ENCODE results near the gene FSTL4. TPM values are rescaled to one million over a fixed set of nuclear protein-coding genes. Genes with fewer than 3 reads are reported as not detected.
"Not testable (repeated sequence)": the region's sequence is repeated elsewhere in the genome, so short reads cannot be mapped to it uniquely, and the experiment has no call there.

The FSTL4 gene
- total RNA-seq, 1 donor from 2014 or later = 11.3 TPM

DNA sequence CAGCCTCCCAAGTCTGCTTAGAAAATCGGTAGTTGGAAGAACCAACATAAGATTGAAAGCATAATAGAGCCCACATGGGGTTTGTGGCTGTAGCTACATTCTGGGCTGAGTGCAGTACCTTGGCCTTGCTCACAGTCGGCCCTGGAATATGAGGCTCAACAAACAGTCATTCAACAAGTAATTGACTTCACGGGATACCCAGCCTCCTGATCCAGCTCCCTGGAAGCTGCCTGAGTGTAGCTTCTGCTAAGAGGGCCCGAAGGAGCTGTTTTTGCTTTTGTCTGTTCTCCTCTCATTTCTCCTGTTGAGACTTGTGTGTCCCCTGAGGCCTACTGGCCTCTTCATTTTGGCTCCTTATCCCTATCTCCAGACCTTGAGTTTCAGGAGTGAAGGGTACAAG, 389.8 kb downstream of the FSTL4 start:
- Mint-ChIP-seq H3K27ac (peak overlapping the region; percentile 23), H3K27me3 (no peaks in the 10 kb centered on the region), H3K4me1 (ENCODE audit: unreplicated experiment) (peaks cover 26% of the 10 kb centered on the region), H3K36me3 (peaks cover 3% of the 10 kb centered on the region), H3K4me3 (no peak overlapping the region), H3K9me3 (no peaks in the 10 kb centered on the region)
- TF ChIP-seq, protein P1, sequence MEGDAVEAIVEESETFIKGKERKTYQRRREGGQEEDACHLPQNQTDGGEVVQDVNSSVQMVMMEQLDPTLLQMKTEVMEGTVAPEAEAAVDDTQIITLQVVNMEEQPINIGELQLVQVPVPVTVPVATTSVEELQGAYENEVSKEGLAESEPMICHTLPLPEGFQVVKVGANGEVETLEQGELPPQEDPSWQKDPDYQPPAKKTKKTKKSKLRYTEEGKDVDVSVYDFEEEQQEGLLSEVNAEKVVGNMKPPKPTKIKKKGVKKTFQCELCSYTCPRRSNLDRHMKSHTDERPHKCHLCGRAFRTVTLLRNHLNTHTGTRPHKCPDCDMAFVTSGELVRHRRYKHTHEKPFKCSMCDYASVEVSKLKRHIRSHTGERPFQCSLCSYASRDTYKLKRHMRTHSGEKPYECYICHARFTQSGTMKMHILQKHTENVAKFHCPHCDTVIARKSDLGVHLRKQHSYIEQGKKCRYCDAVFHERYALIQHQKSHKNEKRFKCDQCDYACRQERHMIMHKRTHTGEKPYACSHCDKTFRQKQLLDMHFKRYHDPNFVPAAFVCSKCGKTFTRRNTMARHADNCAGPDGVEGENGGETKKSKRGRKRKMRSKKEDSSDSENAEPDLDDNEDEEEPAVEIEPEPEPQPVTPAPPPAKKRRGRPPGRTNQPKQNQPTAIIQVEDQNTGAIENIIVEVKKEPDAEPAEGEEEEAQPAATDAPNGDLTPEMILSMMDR (conservative IDR thresholded peaks at IDR 0.05) = no peak
- peak; percentile 36 for DNase-seq (ENCODE audit: extremely low spot score, unreplicated experiment)

DNA sequence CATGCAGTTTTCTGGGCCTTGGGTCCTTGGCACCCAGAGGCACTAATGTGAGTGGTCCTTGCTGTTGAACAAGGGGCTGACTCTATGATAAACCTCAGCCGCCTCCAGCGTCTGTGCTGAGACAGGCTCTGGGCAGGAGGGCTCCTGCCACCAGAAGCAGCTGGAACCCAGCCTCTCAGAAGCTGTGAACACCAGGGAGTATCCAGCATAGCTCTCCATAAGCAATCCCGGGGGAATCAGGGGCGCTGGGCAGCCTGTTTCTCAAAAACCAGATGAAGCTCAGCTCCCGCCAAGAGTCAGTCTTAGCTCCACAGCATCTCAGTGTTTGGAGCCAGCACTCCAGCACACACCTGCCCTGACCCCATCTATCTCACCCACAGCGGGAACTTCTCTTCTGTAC, 390.3 kb downstream of the FSTL4 start:
- DNase-seq (ENCODE audit: extremely low spot score, unreplicated experiment) = peak; percentile 58
- TF ChIP-seq, protein P1 (conservative IDR thresholded peaks at IDR 0.05) = no peak
- Mint-ChIP-seq H3K27me3 (no peaks in the 10 kb centered on the region), H3K4me3 (no peak overlapping the region), H3K9me3 (no peaks in the 10 kb centered on the region), H3K27ac (no peak overlapping the region), H3K4me1 (ENCODE audit: unreplicated experiment) (peaks cover 23% of the 10 kb centered on the region), H3K36me3 (peaks cover 3% of the 10 kb centered on the region)

DNA sequence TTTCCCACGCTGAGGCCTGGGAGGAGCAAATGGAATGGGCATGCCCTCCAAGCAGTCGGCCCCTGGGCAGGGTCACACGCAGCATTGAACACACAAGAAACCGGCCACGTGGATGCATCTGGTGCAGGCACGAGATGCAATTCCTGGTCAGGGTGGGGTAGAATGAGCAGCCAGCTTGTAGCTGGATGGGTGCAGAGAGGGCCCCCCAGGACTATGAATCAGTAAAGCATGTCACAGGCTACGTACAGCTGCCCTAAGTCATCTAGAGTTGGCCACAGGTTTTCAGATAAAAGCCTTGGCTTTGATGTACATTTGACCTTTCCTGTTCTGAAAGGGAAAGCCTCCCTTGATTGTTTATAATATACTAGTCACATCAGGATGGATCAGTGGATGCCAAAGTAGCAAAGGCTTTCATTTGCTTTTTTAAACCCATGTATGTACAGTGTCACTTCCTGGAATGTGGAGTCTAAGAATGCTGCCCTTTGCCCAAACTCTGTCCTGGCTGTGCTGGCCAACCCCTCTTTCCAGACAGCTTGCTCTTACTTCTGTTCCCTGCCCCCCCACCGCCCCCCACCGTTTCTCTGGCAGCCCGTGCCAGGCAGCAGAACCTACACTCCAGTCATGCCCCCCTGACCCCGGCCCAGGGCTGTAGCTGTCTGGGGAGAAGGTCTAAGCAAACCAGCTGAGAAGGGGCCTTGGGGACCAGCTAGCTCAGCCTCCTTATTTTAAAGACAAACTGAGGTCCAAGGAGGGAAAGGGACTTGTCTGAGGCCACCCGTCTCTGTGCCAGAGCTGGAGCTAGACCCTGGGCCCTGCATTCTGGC, 391.3 kb downstream of the FSTL4 start:
- DNase-seq (ENCODE audit: extremely low spot score, unreplicated experiment) = peak; percentile 53
- Mint-ChIP-seq H3K27me3 (no peaks in the 10 kb centered on the region), H3K27ac (no peak overlapping the region), H3K4me3 (no peak overlapping the region), H3K36me3 (peaks cover 3% of the 10 kb centered on the region), H3K4me1 (ENCODE audit: unreplicated experiment) (peaks cover 16% of the 10 kb centered on the region), H3K9me3 (no peaks in the 10 kb centered on the region)
- TF ChIP-seq, protein P1 (conservative IDR thresholded peaks at IDR 0.05) = no peak

DNA sequence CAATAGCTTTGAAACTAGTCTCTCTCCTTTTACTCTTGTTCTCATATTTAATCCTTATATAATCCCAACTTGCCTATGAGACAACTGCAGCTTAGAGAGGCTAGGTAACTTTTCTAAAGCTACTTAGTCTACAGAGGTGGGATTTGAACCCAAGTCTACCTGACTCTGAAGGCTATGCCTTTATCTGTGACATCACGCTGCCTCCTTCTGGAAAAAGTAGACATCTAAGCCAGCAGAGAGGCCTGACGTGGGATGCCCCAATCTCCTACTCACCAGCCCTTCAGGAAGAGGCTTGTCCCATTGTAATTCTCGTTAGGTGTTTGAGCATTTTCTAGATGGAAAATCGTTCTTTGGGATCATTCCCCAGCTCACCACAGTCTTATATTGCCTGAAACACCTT, 393.0 kb downstream of the FSTL4 start:
- TF ChIP-seq, protein P1 (conservative IDR thresholded peaks at IDR 0.05) = no peak
- Mint-ChIP-seq H3K4me3 (no peak overlapping the region), H3K27me3 (no peaks in the 10 kb centered on the region), H3K27ac (no peak overlapping the region), H3K36me3 (peaks cover 3% of the 10 kb centered on the region), H3K4me1 (ENCODE audit: unreplicated experiment) (peaks cover 16% of the 10 kb centered on the region), H3K9me3 (no peaks in the 10 kb centered on the region)
- DNase-seq (ENCODE audit: extremely low spot score, unreplicated experiment) = no peak

DNA sequence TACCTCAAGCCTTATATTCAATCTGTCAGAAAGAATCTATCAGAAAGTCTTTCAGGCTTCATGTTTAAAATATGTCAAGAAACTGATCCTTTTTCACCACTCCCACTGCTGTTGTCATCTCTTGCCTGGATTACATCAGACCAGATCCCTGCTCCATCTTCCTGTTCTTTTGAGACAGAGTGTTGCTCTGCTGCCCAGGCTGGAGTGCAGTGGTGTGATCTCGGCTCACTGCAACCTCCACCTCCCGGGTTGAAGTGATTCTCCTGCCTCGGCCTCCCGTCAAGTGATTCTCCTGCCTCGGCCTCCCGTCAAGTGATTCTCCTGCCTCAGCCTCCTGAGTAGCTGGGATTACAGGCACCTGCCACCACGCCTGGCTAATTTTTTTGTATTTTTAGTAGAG, 396.2 kb downstream of the FSTL4 start:
- H3K27ac Mint-ChIP-seq; DNase-seq (ENCODE audit: extremely low spot score, unreplicated experiment); H3K9me3 Mint-ChIP-seq; H3K36me3 Mint-ChIP-seq; H3K4me3 Mint-ChIP-seq; H3K27me3 Mint-ChIP-seq; H3K4me1 Mint-ChIP-seq (ENCODE audit: unreplicated experiment): not testable (repeated sequence)

DNA sequence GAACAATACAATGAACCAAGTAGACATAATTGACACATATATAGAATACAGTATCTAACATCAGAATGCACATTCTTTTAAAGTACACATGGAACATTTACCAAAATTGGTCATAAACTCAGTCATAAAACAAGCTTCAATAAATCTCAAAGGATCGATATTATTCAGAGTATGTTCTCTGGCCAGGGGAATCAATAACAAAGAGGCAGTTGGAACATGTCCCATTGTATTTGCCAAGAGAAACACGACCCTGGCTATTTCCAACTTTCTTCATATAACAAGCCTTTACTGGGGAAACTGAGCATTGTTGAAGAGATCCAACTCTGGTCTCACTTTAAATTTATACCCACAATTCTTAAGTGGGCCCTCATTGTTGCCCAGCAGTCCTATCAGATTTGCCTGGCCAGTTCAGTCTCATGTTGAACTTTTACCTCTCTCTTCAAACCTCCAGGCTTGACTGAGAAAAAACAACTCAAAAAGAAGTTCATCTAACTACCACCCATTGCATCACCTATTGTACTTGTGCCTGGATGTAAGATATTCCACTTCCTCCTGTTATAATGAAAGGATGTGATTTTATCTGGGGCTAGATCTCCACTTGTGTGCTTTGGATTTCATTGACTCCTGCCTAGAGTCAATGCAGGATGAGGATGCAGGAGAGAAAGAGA, 398.1 kb downstream of the FSTL4 start:
- DNase-seq (ENCODE audit: extremely low spot score, unreplicated experiment) = no peak
- Mint-ChIP-seq H3K4me3 (no peak overlapping the region), H3K27ac (no peak overlapping the region), H3K27me3 (no peaks in the 10 kb centered on the region), H3K4me1 (ENCODE audit: unreplicated experiment) (no peaks in the 10 kb centered on the region), H3K9me3 (no peaks in the 10 kb centered on the region), H3K36me3 (peaks cover 3% of the 10 kb centered on the region)
- TF ChIP-seq, protein P1 (conservative IDR thresholded peaks at IDR 0.05) = no peak

All from type B pancreatic cell (in vitro differentiated cells).